HEK293 (cell line): Measurements from ENCODE around the gene BMP6.
"Not testable (repeated sequence)": the region's sequence is repeated elsewhere in the genome, so short reads cannot be mapped to it uniquely, and the experiment has no call there.

Source experiments
- ZNF521 ChIP-seq: fragments of 450-650 bp; formaldehyde crosslinking; IDR thresholded peaks from 2 replicates; pipeline ENCODE4 v1.5.1; 2017; ENCODE audit warnings: missing biosample characterization, mild to moderate bottlenecking, missing genetic modification characterization
- TF ChIP-seq, protein P1 (sequence below): fragments of 450-650 bp; formaldehyde crosslinking; IDR thresholded peaks from 2 replicates; pipeline ENCODE4 v1.5.1; 2016; ENCODE audit warnings: missing biosample characterization, missing genetic modification characterization

DNA sequence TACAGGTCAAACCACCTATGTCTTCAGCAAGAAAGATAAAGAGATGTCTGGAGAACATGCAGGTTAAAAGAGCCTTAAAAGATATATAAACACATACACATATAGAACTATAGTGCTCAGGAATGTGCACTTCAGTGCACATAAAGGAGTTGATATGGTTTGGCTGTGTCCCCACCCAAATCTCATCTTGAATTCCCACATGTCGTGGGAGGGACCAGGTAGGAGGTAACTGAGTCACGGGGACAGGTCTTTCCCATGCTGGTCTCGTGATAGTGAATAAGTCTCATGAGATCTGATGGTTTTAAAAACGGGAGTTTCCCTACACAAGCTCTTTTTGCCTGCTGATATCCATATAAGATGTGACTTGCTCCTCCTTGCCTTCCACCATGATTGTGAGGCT lies 166.5 kb downstream of the BMP6 start:
- TF ChIP-seq, protein P1, sequence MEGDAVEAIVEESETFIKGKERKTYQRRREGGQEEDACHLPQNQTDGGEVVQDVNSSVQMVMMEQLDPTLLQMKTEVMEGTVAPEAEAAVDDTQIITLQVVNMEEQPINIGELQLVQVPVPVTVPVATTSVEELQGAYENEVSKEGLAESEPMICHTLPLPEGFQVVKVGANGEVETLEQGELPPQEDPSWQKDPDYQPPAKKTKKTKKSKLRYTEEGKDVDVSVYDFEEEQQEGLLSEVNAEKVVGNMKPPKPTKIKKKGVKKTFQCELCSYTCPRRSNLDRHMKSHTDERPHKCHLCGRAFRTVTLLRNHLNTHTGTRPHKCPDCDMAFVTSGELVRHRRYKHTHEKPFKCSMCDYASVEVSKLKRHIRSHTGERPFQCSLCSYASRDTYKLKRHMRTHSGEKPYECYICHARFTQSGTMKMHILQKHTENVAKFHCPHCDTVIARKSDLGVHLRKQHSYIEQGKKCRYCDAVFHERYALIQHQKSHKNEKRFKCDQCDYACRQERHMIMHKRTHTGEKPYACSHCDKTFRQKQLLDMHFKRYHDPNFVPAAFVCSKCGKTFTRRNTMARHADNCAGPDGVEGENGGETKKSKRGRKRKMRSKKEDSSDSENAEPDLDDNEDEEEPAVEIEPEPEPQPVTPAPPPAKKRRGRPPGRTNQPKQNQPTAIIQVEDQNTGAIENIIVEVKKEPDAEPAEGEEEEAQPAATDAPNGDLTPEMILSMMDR (tag by site-specific recombination): not testable (repeated sequence)
- not testable (repeated sequence) for TF ChIP-seq ZNF521 (tag by site-specific recombination)
